Measurements from ENCODE around the gene C10orf143.
"Not testable (repeated sequence)": the region's sequence is repeated elsewhere in the genome, so short reads cannot be mapped to it uniquely, and the experiment has no call there.

C10orf143 gene

DNA sequence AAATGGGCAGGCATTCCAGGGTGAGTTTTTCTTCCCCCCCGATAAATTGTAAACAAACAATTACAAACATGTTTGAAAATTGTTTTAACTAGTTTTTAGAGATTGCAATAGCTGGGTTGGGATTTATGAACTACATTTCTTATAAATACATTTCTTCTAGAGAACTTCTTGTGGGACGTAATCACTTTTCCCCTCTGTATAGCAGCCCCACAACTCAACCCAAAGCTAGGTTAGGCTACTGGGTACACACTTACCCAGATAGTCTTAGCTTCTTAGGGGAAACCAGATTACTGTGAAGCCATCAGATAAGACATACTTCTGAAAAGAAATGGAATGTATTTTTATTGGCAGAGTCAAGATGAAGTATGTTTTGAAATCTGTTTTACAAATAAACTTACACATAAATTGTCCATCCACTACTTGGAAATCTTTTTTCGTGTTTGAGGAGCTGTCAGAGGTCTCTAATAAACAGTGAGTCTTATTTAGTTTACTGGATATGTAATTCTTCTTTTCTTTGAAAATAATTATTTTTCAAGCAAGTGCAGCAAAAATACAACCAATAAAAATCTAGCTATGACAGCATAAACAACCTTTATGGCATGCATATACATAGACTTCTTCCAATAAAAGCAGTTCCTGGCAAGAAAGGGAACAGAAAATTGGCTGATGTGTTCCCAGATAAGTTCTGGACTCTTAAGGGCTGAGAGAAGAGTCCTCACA is 17.6 kb upstream of the C10orf143 start:
- DNase-seq (ENCODE audit: low spot score), result no peak
- no peak overlapping the region for H3K4me3 ChIP-seq
- no peak overlapping the region for H3K27ac ChIP-seq
- TF ChIP-seq, protein P1, sequence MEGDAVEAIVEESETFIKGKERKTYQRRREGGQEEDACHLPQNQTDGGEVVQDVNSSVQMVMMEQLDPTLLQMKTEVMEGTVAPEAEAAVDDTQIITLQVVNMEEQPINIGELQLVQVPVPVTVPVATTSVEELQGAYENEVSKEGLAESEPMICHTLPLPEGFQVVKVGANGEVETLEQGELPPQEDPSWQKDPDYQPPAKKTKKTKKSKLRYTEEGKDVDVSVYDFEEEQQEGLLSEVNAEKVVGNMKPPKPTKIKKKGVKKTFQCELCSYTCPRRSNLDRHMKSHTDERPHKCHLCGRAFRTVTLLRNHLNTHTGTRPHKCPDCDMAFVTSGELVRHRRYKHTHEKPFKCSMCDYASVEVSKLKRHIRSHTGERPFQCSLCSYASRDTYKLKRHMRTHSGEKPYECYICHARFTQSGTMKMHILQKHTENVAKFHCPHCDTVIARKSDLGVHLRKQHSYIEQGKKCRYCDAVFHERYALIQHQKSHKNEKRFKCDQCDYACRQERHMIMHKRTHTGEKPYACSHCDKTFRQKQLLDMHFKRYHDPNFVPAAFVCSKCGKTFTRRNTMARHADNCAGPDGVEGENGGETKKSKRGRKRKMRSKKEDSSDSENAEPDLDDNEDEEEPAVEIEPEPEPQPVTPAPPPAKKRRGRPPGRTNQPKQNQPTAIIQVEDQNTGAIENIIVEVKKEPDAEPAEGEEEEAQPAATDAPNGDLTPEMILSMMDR (IDR thresholded peaks at IDR 0.05), result peak; percentile 16

DNA sequence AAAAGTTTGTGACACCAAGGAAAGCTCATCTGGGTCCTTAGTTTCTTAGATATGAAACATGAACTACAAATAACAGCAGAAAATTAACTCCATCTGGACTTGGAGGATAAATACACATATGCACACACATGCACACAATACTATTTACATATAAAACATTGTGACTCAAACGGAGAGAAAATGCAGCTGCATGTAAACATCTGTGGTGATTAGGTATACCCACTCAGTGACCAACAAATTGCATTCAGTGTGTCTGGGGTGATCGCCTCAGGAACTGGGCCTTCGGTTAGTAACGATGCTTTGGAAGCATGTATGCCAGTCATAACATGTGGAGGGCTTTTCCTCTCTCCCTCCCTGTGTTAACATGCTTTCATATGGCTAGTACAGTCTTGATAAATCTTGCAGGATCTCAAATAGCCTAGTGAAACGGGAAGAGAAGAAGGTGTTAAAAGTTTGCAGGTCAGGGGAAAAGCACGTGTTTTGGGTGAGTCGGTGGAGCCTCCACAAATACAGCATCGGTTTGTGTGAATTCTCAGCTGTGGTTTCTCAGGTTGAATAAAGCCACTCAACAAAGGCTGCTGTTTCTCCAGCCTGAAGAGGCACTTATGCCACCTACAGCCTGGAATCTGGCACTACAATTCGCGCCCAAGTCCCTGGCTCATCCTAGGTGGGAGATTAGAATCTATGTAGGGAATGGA is 16.9 kb upstream of the C10orf143 start:
- Histone ChIP-seq H3K27ac (no peak overlapping the region), H3K4me3 (no peak overlapping the region)
- DNase-seq (ENCODE audit: low spot score), result no peak
- TF ChIP-seq, protein P1 (IDR thresholded peaks at IDR 0.05), result peak; percentile 77

DNA sequence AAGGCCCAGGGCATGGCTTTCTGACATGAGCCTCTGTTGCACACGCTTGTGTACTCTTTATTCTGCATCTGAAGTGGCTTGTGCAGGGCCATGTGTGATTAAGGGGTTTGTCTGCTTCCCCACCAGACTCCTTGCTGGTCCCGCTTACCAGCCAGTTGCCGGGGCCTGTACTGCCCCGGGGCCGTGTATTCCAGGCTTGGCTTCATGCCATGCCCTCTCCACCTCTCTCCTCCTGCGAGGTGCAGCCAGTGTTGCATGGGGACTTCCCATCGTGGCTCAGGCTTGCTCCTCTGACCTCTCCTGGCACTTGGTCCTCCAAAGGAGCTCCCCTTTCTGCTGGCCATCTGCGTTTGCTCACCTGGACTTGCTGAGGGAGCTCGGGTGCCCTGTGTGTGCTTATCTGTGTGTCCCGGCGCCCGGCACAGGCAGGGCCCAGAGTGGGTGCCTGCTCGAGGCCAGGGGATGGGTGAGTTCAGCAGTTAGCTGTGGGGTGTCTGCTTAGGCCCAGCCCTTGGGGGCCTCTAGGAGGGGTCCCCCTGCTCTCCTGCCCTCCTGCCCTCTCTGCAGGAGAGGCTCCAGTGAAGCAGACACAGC is 11.0 kb upstream of the C10orf143 start:
- no peak overlapping the region for H3K27ac ChIP-seq
- TF ChIP-seq, protein P1 (IDR thresholded peaks at IDR 0.05), result no peak
- H3K4me3 ChIP-seq, result no peak overlapping the region

DNA sequence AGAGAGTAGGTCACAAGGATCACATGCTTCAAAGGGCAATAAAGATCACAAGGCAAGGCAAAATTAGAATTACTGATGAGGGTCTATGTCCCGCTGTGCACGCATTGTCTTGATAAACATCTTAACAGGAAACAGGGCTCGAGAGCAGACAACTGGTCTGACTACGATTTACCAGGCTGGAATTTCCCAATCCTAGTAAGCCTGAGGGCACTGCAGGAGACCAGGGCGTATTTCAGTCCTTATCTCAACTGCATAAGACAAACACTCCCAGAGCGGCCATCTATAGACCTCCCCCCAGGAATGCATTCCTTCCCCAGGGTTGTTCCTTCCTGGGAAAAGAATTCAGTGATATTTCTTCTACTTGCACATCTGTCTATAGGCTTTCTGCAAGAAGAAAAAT is 6.9 kb upstream of the C10orf143 start:
- DNase-seq (ENCODE audit: low spot score); H3K27ac ChIP-seq; H3K4me3 ChIP-seq: not testable (repeated sequence)

More for the DNA sequence above, 11.0 kb upstream of the C10orf143 start:
- DNase-seq (ENCODE audit: low spot score), result no peak

DNA sequence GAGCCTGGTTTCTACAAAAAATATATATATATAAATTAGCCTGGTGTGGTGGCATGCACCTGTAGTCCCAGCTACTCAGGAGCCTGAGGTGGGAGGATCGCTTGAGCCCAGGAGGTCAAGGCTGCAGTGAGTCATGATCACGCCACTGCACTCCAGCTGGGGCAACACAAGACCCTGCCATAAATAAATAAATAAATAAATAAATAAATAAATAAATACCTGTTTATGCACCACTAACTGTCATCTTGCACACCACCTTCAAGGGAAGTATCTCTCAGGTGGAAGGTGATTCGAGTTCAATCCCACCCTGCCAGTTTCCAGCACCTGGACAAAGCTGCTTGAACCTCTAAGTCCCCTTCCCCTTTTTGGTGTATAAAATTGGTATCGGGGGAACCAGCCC is 6.3 kb upstream of the C10orf143 start:
- H3K27ac ChIP-seq, H3K4me3 ChIP-seq: not testable (repeated sequence)

DNA sequence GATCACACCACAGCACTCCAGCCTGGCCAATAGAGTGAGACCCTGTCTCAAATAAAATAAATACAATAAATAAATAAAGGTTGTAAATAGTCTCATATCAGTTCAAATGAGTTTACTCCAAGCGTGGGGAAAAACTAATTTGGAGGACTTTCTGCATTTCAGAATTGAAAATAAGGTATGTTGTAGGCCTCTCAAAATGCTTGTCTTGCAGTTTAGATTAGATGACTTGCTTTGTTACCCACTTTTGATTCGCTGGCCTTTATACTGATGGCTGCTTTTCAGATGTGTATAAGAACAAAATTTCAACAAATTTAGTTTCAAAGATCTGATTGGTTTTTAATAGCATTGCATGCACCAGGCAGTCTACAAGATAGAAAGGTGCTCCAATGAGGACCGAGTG is 2.2 kb upstream of the C10orf143 start:
- H3K27ac ChIP-seq, result no peak overlapping the region
- no peak for DNase-seq (ENCODE audit: low spot score)
- TF ChIP-seq, protein P1 (IDR thresholded peaks at IDR 0.05), result no peak
- H3K4me3 ChIP-seq, result no peak overlapping the region

More for the DNA sequence above, 6.3 kb upstream of the C10orf143 start:
- DNase-seq (ENCODE audit: low spot score), result not testable (repeated sequence)

DNA sequence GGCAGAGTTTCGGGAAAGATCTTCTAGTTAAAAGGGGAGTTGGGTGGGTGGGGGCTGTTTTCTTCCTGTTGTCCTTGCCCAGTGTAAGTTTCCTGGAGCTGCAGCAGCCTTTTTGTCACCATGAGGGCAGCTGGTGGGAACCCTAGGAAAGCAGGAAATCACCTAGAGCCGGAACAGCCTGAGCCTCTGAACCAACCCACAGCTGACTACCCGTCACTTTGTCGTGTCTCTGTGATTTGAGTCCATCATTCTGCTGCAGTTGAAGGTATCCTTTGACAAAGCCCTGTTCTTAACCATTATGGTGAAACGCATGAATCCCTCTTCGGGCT is 1.2 kb upstream of the C10orf143 start:
- Histone ChIP-seq H3K4me3 (peak overlapping the region; percentile 86), H3K27ac (peak overlapping the region; percentile 84 to 98)
- no peak for DNase-seq (ENCODE audit: low spot score)
- TF ChIP-seq, protein P1 (IDR thresholded peaks at IDR 0.05), result no peak
